Limb (tissue), 2 donors: Measurements from ENCODE around the gene NEU2.

Experiments
- DNase-seq, 2 donors: peaks; one replicate each; pipeline ENCODE4 v3.0.0-alpha.2; 2016; ENCODE audit errors: extremely low spot score in 2 of 2

The NEU2 gene

DNA sequence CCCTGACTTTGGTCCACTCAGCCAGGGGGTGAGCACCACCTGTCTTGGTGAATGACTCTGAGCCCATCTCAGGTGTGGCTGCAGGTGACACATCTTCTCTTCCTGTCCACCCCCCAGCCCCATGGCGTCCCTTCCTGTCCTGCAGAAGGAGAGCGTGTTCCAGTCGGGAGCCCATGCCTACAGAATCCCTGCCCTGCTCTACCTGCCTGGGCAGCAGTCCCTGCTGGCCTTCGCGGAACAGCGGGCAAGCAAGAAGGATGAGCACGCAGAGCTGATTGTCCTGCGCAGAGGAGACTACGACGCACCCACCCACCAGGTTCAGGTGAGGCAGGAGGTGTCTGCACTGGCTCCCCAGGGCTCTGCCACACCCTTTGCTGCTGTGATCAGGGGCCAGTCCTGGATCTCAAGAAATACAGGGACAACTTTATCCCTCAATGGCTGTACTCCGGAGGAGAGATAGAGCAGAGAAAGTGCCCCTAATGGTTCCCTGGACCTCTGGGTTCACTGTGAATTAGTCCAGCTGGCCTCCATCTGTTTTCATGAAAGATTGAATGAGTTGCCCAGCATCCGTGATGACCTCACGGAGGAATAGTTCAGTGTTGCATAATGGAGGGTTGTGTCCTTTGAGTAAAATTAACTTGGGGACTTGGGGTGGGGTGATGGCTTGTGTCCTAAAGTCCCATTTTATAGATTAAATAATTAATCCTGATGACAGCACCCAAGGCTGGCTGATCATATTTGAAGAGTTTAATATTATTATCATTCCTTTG is at the start of gene NEU2:
NEU2 (plus strand) TSS at position 122 of the 770 bp plus-strand sequence; CDS start at position 122, 0 bp downstream.
- no peak for DNase-seq

DNA sequence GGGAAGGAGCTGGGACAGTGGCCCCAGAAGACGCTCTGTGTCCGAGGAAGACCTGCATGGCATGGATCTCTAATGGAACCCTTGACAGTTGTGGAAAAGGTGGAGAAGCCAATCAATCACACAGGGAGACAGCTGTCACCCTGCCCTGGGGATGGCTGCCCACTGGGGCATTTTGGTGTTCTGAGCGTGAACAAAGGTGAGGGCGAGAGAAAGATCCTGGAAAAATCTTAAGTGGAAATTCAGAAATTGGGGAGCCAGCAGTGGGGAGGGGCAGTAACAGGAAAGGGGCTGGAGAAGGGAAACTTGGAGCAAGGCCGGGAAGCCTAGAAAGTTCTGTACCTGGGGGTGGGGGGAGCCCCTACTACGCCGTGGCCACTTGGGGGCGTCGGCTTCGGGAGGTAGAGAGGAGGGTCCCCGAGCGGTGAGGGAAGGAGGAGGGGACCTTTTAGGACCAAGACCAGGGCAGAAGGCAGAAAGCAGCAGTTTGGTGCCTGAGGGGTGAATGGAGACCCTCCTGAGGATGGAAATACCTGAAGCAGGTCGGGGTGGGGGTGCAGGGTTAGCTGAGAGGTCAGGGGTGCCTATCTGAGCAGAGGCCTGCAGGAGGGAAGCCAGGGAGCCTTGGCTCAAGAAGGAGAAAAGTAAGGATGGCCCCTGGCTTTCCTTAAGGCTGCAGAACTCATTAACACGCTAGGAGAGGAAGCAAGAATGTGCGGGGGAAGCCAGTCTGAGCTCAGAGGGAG is 49.4 kb upstream of the NEU2 start:
- DNase-seq, result peak in 1 of 2 donors; percentile 45

DNA sequence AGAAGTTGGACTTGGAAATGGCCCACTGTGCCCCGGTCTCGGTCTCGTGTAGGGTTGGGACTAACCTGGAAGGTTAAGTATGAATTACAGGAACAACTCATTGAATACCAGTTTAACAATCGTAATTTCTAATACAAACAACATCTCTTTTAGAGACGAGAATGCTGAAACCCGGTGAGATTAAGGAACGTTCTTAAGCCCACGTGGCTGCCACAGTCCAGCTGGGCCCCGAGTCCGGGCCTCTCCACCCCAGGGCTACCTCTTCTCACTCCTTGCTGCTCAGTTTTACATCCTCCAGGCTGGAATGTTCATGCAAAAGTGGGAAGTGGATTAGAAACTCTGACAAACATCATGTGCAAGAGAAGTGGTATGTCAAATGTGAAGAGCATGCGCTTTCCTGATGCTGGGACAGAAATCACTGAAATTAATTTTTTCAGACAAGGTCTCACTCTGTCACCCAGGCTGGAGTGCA is 48.8 kb upstream of the NEU2 start:
- no peak for DNase-seq

DNA sequence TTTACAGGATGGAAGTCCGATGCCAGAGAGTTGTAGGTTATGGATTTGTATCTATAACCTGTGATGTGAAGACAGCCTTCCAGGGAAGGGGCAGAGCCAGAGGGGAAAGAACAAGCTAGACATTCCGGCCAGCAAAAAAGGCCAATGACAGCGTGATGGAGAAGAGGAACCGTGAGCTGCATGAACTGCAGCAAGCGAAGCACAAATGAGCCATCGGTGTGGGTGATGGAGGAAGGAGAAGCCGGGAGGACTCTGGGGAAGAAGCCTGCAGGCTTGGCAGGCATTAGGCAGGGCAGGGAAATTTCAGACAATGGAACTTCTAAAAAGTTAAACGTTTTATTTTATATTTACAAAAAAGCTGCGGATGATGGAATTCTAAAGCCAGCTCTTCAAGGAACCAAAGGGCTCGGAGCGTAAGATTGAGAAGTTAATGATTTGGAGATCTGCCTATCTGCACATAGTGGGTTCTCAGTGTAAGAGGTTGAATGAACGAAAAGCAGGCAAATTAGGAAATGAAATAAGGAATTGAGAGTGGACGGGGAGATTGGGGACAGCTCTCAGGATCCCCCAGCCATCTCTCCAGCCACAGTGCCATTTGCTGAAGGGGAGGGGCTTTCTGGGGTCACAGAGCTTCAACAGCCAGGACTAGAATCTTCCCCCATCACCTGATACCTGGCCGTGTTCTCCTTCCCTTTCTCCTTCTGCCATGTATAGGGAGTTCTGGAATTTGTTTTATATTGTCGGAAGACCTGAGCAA is 47.8 kb upstream of the NEU2 start:
- no peak for DNase-seq

DNA sequence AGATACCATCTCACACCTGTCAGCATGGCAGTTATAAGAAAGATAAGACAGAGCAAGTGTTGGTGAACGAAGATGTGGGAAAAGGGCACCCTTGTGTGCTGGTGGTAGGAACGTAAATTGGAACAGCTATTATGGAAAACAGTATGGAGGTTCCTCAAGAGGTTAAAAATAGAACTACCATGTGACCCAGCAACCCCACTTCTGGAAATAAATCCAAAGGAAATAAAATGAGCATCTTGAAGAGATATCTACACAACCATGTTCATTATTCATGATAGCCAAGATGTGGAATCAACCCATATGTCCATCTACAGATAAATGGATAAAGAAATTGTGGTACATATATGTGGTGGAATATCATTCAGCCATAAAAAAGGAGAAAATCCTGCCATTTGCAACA is 46.3 kb upstream of the NEU2 start:
- no peak for DNase-seq

DNA sequence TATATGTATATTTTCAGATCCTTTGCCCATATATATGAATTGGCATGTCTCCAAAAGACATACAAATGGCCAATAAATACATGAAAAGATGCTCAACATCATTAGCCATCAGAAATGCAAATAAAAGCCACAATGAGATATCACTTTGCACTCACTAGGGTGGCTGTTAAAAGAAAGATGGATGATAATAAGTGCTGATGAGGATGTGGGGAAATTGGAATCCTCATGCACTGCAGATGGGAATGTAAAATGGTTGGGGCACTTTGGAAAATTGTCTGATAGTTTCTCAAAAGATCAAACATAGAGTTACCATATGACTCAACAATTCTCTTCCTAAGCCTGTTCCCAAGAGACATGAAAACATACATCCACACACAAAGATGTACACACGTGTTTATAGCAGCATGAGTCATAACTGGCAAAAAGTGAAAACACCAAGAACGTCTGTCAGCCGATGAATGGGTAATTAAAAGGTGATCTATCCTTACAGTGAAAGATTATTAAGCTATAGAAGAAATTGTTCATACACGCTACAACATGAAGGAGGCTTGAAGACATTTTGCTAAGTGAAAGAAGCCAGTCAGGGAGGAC is 39.1 kb upstream of the NEU2 start:
- DNase-seq, result no peak

DNA sequence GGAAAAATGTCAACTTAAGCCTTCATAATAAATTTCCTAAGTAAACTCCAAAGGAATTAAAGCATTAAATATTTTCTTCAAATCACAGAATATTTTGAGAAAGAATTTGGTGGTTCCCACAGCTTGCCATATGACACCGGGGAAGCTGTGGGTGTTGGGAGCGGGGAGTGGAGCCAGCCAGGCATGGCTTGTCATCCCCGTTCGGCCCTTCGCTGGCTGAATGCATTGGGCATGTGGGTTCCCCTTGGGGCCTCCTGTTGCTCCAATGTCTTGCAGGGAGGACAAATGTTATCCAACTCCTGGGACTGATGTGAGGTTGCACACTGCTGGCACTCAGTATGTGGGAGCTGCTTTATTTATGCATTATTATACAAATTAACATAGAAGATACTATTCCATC is 38.0 kb upstream of the NEU2 start:
- no peak for DNase-seq

DNA sequence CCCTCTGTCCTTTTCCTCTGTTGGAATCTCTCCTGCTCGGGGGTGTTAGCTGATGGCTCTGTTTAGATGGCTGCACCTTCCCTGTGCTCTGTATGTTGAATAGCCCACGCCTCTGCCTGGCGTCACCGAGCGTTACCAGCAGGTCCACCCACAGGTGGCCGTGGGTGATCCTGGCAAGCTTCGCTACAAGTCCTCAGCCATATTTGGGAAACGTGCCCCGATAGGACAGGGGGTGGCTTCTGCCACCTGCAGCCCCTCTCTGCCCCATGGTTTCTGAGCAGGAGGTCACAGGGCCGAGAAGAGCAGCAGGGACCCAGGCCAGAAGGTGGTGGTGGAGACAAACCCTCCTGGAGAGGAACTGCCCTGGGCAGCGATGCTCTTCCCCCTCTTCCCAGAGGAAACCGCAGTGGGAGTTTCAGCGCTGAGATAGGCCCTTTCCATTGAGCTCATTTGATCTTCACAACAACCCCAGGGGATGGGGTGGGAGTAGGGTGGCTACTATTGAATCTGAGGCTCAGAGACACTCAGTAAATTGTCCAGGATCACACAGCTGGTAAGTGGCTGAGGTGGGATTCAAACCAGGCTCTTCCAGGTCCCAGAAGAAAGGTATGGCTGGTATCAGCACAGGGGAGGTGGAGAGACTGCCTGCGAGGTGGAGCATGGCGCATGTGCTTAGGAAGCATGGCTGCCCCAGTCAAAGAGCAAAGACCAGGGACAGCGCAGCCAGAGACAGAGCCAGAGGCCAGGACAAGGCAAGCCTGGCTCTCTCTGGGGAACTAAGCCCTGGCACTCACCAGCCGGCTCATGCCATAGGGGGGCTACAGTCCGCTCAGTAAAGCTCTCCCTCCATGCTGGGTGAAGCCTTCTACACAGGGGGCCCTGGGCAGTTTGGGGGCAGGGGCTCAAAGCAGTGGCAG is 34.5 kb upstream of the NEU2 start:
- no peak for DNase-seq

DNA sequence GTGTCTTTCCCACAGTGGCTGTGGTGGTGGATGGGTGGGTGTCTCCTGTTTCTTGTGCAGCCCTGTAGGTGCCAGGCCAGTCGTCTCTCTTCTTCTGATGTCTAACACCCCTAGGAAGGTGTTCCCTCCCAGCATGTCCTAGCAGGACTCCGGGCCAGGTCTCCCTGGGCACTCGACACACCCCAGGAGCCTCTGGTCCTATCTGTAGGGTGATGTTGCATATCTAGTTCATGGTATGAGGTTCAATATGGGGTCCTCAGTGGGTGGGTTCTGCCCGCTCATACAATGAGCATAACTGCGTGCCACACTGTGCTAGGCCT is 33.8 kb upstream of the NEU2 start:
- DNase-seq, result no peak

DNA sequence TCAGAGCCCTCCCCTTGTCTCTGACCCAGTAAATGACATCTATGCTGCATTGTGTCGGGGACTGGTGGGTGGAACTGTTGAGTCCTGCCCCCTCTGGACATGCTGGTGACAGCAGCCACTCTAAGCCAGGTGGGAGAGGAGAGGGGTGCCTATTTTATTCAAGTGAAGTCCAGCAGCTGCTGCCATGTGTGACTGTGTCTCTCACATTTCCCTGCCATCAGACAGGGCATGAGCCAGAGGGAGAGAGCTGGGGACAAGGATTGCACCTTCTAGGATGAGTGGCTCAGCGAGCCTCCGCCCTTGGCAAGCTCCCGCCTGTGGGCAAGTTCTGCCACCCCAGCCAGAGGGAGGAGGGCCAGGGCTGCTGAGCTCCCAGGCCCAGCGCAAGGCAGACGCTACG is 33.1 kb upstream of the NEU2 start:
- DNase-seq, result no peak

DNA sequence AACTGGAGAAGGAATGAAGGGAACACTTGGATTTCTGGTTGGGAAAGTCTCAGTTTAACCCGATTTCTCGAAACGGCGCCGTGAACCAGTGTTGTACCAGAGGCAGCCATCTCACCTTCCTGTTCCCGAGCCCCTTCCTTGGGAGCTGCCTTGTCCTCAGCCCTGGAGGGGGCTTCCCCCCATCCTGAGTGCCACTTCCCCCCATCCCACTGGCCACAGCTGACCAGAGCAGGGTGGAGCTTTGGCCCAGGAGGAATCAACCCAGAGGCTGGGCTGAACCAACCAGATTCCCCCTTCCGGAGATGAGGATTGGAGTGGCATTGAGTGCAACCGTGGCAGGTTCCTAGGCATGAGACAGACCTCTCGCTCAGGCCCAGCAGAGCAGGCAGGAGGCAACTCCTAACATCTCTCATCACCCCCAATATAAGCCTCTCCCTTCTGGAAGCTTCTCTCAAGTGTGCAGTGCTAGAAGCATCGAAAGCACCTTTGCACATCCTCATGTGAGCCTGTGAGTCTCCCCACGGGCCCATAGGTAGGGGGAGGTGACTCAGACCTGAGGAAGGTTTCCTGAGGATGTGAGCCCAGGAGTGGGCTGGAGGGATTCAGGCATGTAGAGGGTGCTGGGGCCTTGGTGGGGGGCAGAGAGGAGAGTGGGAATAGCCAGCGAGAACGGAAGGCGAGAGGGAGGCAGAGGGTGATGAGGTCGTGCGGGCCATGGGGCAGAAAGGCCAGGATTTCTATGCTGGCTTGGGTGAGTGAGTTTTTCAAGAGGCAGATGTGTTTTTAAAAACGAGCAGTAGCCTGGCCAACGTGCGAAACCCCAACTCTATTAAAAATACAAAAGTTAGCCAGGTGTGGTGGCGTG is 31.4 kb upstream of the NEU2 start:
- DNase-seq, result no peak

DNA sequence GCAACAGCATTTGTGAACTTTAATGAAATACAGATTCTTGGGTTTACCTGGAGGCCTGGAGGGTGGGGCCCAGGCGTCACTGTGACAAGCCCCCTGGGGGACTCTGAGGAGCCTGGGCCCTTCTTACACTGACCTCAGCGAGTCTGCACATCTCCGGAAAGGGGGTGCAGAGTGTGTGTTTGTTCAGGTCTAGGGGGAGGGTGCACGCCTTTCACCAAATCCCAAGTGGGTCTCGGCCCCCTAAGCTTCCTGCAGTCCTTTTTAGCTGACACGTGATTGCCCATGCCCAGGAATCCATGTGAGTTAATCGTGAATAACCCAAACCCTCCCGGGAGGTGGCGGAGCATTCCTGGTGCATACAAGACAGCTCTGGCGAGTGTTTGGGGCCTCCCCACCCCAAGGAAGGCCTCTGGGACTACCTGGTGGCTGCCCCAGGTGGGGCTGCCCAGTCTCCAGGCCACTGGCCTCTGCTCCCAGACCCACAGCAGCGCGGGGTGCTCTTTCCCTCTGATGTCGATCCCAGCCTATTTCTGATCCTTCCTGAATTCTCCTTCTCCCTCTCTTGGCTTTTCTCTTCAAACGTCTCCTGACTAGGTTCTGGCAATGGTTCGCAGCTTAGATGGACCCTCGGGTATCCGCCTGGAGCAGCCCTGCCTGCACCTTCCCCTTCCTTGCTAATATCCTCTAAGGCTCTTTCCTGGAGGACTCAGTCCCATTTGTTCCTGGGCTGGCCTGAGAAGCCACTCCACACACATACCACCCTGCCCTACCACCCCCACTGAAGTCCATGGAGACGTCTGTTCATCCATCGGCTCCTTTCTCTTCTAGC is 29.4 kb upstream of the NEU2 start:
- DNase-seq, result no peak

DNA sequence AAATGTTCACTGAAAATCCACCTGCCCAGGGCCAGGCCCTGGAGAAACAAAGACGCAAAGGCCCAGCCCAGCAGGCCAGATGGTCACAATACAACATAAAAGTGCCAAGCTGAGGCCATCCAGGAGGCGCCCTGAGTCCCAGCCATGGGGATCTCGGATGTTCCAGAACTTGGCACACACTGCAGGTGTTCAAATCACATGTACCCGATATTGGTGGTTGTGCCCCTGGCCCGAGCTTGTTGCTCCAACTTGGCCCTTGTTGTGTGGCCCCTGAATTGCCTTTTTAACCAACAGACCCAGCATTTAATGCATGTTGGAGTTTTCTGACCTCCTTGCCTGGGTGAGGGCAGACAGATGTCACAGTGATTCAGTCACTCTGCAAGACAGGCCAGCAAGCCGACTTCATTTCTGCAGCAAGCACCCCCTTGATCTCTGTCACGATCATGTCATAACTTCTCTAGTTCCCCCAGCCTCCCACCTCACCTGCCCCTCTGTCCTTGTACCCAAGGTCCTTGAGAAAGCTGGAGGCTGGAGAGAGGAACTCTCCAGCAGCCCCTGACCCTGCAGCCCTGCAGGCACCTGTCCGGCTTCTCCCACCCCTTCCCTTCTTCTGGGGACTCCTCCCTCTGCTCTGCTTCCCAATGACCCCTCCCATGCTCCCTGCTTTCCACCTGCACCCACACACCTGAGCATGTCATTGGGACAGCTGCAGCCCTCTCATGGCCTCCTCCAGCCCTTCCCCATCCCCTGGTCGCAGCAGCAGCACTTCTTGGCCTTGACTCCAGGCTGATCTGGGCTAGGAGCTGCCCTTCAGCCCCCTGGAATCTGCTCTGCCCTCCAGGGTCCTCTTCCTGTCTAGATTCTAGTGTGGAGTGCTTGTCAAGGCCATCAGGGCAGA is 28.6 kb upstream of the NEU2 start:
- DNase-seq, result no peak

DNA sequence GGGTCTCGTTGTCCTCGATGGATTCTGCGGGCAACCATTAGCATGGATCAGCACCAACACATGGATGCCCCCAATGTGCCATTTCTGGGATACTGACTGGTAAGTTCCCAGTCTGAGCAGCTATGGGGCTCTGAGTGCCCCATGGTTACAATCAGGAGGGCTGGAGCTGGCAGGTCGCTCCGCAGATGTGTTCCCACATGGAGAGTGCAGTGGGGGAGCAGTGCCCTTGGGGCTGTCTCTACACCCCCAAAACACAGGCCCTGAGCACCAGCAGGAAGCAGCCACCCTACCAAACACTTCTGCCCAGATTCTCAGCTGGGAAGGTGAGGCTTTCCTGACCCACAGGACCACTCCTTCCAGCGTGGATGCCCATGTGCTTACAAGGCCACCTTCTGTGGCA is 27.4 kb upstream of the NEU2 start:
- no peak for DNase-seq

DNA sequence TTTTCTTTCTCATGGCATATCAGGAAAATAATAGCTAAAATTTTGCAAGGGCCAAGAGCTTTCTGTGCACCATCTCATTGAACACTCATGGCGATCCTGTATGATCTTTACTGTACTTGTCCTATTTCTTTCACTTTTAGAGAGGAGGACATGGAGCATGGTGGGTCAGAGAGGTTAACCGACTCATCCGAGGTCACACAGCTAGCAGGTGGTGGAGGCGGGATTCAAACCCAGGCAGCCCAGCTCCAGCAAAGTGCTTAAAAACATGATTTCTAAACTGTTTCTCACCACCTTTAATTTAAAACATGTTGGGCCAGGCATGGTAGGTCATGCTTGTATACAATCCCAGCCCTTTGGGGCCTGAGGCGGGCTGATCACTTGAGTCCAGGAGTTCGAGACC is 25.8 kb upstream of the NEU2 start:
- no peak for DNase-seq

DNA sequence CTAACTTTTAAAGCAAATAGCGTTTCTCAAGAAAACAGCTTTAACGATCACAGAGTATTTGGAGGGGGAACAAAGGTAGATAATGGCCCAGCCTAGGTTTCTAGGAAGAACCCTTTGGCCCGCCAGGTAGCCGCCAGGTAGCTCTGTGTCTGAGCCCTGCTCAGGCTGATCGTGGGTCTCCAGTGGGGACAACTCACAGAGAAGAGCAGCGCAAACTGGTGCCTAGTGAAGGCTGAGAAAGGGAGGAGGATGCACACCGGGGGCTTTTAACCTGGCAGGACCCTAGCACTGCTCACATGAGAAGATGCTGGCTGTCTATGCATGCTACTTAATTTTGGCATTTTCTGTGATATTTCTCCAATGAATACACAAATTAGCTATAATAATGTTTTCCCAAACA is 25.2 kb upstream of the NEU2 start:
- DNase-seq, result no peak

DNA sequence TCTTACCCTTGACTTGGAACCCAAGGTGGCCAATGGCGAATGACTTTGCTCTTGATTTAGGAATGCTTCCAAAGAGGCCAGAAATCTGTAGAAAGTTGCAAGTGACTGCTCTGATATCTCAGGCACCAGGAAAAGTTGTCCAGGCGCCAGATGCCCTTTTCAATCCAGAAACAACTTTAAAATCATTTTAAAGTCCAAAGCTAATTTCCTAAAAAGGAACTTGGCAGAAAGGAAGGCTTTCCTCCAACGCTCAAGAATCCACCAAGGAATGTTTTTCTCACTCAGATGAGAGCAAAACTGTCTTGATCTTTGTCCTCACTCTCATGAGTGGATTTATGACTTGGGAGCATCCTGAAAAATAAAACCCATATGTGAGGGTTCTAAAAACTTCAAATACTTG is 24.7 kb upstream of the NEU2 start:
- DNase-seq, result no peak

DNA sequence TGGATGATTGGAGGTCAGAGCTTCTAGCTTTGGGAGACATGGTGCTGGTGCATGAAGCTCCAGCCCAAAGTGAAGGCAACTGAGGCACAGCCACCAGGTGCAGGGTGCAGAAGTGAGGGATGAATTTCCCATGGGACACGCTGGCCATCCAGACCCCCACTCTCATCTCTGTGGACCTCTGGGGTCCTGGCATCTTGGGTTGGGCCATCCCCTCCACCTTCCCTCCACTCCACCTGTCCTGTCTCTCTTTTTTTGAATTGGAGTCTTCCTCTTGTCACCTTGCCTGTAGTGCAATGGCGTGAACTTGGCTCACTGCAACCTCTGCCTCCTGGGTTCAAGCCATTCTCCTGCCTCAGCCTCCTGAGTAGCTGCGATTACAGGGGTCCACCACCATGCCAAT is 22.8 kb upstream of the NEU2 start:
- no peak for DNase-seq
